GM12865 (cell line): ENCODE results near the gene N4BP2L1.

Experiments
- DNase-seq: peaks from one replicate; pipeline ENCODE4 v3.0.0; 2010; ENCODE audit warnings: low read depth
- H3K4me3 ChIP-seq: 2 replicates; pipeline ENCODE4 v1.5.1; 2011; ENCODE audit warnings: mild to moderate bottlenecking, low read depth, low read length, control low read depth
- TF ChIP-seq, protein P1 (sequence below): IDR thresholded peaks from 2 replicates; pipeline ENCODE4 v1.5.1; 2011; ENCODE audit warnings: low read length, control low read depth, low read depth, inconsistent platforms; ENCODE audit not compliant: insufficient read depth; ENCODE audit errors: missing control alignments

The N4BP2L1 gene

DNA sequence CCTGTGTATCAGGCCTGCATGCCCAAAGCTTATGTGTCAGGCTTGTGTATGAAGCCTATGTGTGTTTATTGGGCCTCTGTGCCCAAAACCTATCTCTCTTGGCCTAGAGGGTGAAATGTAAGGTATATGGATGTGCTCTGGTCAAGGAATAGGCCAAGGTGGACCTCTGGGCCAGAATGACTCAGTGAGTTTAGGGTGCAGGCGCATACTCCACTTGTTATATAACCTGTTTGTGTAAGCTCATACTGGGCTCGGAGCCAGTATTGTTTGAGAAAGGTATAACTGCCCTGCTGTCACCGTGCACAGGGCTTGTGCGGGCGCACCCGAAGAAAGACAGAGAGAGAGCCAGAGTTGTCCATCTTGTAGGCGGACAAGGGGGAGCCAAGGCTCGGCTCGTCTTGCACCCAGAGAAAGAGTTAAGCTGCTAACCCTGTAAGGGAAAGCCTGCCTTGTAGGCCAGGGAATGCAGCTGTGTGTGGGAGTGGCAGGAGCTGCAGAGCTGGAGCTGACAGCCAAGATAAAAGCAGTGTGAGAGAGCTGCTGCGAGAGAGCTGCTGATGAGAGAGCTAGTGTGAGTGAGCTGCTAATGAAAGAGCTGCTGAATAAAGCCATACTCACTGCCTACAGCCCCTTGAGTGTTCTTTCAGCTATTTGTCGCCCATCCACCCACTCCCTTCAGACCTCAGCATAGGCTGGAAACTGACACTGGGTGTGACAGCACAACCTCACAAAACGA is 43.4 kb upstream of the N4BP2L1 start:
- TF ChIP-seq, protein P1, sequence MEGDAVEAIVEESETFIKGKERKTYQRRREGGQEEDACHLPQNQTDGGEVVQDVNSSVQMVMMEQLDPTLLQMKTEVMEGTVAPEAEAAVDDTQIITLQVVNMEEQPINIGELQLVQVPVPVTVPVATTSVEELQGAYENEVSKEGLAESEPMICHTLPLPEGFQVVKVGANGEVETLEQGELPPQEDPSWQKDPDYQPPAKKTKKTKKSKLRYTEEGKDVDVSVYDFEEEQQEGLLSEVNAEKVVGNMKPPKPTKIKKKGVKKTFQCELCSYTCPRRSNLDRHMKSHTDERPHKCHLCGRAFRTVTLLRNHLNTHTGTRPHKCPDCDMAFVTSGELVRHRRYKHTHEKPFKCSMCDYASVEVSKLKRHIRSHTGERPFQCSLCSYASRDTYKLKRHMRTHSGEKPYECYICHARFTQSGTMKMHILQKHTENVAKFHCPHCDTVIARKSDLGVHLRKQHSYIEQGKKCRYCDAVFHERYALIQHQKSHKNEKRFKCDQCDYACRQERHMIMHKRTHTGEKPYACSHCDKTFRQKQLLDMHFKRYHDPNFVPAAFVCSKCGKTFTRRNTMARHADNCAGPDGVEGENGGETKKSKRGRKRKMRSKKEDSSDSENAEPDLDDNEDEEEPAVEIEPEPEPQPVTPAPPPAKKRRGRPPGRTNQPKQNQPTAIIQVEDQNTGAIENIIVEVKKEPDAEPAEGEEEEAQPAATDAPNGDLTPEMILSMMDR = no peak
- DNase-seq = no peak
- no peak overlapping the region for H3K4me3 ChIP-seq

DNA sequence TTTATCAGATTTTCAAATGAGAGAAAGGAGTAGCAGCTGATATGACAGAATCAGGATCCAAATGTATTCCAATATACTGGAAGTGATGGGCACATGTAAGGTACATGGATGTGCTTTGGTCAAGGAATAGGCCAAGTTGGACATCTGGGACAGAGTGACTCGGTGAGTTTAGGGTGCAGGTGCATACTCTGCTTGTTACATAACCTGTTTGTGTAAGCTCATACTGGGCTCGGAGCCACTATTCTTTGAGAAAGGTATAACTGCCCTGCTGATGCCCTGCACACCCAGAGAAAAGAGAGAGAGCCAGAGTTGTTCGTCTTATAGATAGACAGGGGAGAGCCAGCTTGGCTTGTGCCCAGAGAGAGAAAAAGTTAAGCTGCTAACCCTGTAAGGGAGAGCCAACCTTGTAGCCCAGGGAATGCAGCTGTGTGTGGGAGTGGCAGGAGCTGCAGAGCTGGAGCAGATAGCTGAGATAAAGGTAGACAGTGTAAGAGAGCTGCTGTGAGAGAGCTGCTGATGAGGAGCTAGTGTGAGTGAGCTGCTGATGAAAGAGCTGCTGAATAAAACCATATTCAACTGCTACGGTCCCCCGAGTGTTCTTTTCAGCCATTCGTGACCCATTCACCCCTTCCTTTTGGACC is 40.7 kb upstream of the N4BP2L1 start:
- DNase-seq = no peak
- TF ChIP-seq, protein P1 = no peak
- H3K4me3 ChIP-seq = no peak overlapping the region

DNA sequence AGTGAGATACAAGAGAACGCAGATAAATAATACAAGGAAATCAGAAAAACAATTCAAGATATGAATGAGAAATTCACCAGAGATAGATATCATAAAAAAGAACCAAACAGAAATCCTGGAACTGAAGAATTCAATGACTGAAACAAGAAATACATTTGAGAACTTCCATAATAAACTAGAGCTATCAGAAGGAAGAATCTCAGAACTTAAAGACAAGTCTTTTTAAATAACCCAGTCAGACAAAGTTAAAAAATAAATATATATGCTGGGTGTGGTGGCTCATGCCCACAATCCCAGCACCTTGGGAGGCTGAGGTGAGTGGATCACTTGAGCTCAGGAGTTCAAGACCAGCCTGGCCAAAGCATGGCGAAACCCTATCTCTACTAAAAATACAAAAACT is 28.7 kb upstream of the N4BP2L1 start:
- H3K4me3 ChIP-seq = no peak overlapping the region
- TF ChIP-seq, protein P1 = no peak

DNA sequence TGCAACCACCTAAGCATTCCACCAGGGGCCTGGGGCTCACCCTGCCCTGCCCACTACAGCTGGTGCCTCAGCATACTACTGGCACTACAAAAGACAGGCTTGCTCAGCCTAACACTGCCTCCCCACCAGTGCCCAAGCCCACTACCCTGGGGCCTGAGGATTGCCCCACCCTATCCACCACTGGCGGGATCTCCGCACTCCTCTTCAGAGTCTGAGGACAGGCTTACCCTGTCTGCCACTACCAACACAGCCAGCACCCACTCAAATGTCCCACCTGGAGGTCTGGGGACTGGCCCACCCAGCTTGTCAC is 27.6 kb upstream of the N4BP2L1 start:
- TF ChIP-seq, protein P1 = no peak
- H3K4me3 ChIP-seq = no peak overlapping the region
- no peak for DNase-seq

More for the DNA sequence above, 28.7 kb upstream of the N4BP2L1 start:
- DNase-seq = no peak

DNA sequence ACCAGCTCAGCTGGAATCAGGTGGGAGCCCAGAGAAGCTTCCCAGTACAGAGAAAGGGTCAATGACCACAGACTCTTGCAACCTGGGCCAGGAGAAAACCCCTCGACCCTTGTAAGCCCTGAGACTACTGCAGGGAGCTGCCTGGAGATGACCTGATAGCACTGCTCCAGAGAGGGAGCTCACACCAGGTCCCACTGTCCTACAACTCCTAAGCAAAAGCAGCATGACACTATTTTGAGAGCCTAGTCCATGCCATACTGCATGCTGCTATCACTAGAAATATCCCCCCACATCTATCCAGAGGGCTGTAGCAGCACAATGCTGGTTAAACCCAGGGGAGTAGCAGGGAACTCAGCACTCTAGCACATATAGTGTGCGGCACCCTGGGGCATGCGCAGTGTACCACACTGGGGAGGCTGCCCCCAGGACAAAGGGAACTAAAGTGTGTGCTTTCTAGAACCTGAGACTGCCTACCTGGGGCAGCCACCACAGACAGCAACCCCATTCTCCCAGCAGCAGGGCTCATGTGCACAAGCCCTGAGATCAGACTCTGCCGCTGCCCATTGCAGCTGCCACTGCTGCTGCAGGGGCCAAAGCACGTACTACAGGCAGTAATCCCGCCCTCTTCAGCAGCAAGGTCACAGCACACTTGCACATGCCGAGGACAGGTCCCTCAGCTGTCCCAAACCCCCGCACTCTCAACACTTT is 27.1 kb upstream of the N4BP2L1 start:
- TF ChIP-seq, protein P1 = no peak
- H3K4me3 ChIP-seq = no peak overlapping the region
- DNase-seq = no peak

DNA sequence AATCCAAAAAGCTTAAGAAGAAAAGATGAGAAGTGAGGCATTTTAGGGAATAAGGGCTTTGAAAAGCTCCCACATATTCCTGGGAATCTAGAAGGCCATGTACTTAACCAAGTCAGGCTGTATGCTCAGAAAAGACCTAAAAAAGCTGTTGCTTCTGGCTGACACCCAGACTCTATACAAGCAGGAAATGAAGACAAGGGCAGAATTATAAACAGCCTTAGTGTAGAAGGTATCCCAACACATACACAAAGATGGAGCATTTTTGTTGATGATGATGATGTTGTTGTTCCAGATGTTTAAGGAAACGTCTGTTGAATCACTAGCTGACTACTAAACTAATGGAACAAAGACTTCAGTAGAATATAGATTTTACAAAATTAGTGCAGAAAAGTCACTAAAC is 26.1 kb upstream of the N4BP2L1 start:
- H3K4me3 ChIP-seq = no peak overlapping the region
- TF ChIP-seq, protein P1 = no peak
- DNase-seq = no peak

DNA sequence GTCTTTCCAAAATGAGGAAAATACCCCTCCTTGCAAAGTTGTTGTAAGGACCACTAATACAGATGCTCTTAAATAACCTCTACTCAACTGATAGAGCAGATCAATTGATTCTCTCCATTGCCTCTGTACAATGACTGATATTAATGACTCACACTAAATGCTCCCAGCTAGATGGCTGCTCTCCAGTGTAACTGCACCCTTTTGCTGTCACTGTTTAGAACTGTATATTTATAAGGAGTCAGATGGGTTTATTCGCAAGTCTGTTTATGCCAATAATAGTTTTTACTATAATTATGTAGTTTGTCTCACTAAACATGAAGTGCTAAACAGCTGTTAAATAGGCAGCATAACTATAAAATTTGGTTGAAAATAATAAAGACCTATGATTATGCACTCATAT is 21.0 kb upstream of the N4BP2L1 start:
- H3K4me3 ChIP-seq = no peak overlapping the region
- DNase-seq = no peak
- TF ChIP-seq, protein P1 = no peak
